ENCODE measurements around the gene UTP4. TPM values are rescaled to one million over a fixed set of nuclear protein-coding genes. Genes with fewer than 3 reads are reported as not detected.
A peak's percentile ranks its signal among the peaks of the same experiment; 100 is the strongest.

Gene UTP4
- total RNA-seq, 4 donors from 2014 or later: 16.4 to 36.2 (median 25.8) TPM

DNA sequence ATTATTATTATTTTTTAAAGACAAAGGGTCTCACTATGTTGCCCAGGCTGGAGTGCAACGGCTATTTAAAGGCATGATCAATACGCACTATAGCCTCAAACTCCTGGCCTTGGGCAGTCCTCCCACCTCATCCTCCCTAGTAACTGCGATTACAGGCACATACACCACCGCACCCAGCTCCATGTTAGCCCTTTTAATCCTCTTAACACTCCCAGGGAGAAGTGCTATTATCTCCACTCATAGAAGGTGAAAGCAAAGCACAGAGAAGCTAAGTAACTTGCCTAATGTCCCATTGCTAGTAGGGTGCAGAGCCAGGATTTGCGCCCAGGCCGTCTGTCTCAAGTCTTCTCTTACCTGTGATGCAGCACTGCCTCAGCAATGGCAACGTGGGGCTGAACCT, 22.0 kb upstream of the UTP4 start:
- Histone ChIP-seq H3K27me3 (peaks cover 32% of the 10 kb centered on the region), H3K9me3 (no peaks in the 10 kb centered on the region), H3K4me1 (peaks cover 2 to 30% (median 22%) of the 10 kb centered on the region in 3 donors), H3K36me3 (peaks cover 0 to 62% of the 10 kb centered on the region in 2 donors), H3K27ac (no peak overlapping the region), H3K4me3 (no peak overlapping the region)
- ATAC-seq: no peak
- WGBS, 2 donors (ENCODE audit: low coverage in 1 of 2): 94 to 100% methylated on average over 4 of the region's 7 CpGs
- TF ChIP-seq POLR2A (IDR thresholded peaks at IDR 0.05): no peak
- no peak for TF ChIP-seq EP300 (IDR thresholded peaks at IDR 0.05)
- TF ChIP-seq POLR2AphosphoS5 (IDR thresholded peaks at IDR 0.05): no peak
- TF ChIP-seq, protein P1, sequence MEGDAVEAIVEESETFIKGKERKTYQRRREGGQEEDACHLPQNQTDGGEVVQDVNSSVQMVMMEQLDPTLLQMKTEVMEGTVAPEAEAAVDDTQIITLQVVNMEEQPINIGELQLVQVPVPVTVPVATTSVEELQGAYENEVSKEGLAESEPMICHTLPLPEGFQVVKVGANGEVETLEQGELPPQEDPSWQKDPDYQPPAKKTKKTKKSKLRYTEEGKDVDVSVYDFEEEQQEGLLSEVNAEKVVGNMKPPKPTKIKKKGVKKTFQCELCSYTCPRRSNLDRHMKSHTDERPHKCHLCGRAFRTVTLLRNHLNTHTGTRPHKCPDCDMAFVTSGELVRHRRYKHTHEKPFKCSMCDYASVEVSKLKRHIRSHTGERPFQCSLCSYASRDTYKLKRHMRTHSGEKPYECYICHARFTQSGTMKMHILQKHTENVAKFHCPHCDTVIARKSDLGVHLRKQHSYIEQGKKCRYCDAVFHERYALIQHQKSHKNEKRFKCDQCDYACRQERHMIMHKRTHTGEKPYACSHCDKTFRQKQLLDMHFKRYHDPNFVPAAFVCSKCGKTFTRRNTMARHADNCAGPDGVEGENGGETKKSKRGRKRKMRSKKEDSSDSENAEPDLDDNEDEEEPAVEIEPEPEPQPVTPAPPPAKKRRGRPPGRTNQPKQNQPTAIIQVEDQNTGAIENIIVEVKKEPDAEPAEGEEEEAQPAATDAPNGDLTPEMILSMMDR (IDR thresholded peaks at IDR 0.05): no peak

DNA sequence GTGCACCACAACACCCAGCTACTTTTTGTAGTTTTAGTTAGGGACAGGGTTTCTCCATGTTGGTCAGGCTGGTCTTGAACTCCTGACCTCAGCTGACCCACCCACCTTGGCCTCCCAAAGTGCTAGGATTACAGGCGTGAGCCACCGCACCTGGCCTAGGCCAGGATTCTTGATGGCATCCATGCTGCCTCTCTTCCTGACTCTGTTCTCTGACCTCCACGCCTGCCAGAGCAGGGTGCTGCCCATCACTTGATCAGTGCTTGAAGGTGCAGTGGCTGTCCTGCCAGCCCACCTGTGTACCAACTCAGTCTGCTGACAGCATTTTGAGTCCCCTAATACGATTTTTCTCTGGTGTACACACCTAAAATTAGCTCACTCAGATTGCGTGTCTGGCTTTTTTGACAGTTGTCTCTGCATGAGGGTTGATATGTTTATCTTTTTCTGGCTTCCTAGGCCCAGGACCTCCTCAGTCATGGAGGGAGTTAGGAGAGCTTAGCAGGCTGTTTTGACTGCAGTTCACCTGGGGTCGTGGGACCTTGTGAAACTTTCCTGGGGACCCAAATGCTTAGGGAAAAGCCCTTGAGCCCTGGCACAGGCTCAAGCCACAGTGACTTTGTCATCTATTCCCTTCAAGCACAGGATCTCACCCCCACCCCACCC, 21.1 kb upstream of the UTP4 start:
- no peak for ATAC-seq
- peaks cover 2 to 27% (median 19%) of the 10 kb centered on the region in 3 donors for H3K4me1 ChIP-seq
- no peak overlapping the region for H3K4me3 ChIP-seq
- peaks cover 0 to 71% of the 10 kb centered on the region in 2 donors for H3K36me3 ChIP-seq
- no peak for TF ChIP-seq POLR2A (IDR thresholded peaks at IDR 0.05)
- TF ChIP-seq, protein P1 (IDR thresholded peaks at IDR 0.05): no peak
- TF ChIP-seq EP300 (IDR thresholded peaks at IDR 0.05): no peak
- no peak for TF ChIP-seq POLR2AphosphoS5 (IDR thresholded peaks at IDR 0.05)
- no peak overlapping the region for H3K27ac ChIP-seq
- peaks cover 32% of the 10 kb centered on the region for H3K27me3 ChIP-seq
- no peaks in the 10 kb centered on the region for H3K9me3 ChIP-seq
- 40 to 75% methylated on average over 1 to 6 of the region's 6 CpGs for WGBS, 2 donors (ENCODE audit: low coverage in 1 of 2)

DNA sequence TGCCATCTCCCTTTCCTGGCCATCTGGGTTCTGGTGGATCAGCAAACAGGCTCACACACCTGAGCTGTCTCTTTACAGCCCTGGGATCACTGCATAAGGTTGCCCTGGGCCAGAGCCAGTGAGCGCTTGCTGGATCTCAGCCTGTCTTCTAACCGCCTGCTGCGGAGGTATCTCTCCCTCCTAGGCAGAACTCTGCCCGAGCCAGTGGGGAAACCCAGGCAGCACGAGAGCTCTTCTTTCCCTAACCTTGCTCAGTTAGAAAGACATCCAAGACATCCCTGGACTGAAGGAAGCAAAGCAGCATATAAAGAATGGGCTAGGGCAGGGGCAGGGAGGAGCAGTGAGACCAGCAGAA, 20.6 kb upstream of the UTP4 start:
- TF ChIP-seq EP300 (IDR thresholded peaks at IDR 0.05) (no peak), POLR2AphosphoS5 (IDR thresholded peaks at IDR 0.05) (no peak), POLR2A (IDR thresholded peaks at IDR 0.05) (no peak)
- TF ChIP-seq, protein P1 (IDR thresholded peaks at IDR 0.05): no peak
- H3K4me1 ChIP-seq: peaks cover under 1 to 27% (median 14%) of the 10 kb centered on the region in 3 donors
- H3K9me3 ChIP-seq: no peaks in the 10 kb centered on the region
- H3K36me3 ChIP-seq: peaks cover 0 to 76% of the 10 kb centered on the region in 2 donors
- no peak for ATAC-seq
- no peak overlapping the region for H3K27ac ChIP-seq
- no CpG with 5 or more reads among the region's 5 CpGs for whole genome bisulfite sequencing, 2 donors (ENCODE audit: low coverage in 1 of 2)
- peaks cover 28% of the 10 kb centered on the region for H3K27me3 ChIP-seq
- no peak overlapping the region for H3K4me3 ChIP-seq

DNA sequence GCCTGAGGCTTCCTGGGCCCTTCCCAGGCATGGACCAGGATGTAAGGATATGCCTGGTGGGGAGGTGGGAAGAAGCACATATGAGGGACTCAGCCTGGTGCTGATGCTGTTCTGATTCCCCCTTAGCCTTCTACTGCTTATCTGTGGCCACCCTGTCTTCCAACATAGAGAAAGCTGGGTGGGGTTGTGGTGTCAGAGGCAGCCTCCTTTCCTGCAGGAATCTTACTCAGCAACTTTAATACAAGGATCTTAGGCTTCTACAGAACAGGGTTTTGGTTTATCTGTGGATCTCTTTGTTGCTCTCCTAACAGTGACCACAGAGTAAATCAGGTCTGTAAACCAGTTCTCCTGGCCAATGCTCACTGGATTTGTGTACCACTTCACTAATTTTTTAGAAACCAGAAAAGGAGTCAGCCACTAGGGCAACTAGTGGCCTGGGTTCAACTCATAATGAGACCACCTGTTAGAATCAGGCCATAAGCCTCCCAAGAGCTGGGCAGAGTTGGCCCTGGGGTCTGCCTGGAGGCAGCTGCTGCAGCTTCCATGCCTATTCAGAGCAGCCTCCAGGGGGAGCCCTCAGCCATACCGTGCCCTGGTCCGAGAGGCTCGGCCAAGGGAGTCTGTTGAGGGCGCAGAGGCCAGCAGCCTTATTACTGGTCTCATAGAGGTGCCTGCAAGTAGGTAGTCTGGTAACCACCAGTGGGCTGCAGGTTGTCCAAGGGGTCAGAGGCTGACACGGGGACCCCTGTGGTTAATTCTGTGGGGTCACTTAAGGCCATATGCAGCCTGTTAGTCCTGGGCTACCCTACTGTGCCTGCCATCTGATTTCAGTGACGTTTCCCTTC, 19.9 kb upstream of the UTP4 start:
- WGBS, 2 donors (ENCODE audit: low coverage in 1 of 2): 75 to 83% methylated on average over 1 of the region's 6 CpGs
- no peak overlapping the region for H3K4me3 ChIP-seq
- ATAC-seq: peak; percentile 44

More for the DNA sequence above, 19.9 kb upstream of the UTP4 start:
- Histone ChIP-seq H3K4me1 (peaks cover 0 to 24% (median 8%) of the 10 kb centered on the region in 3 donors), H3K27me3 (peaks cover 22% of the 10 kb centered on the region), H3K27ac (no peak overlapping the region), H3K36me3 (peaks cover 0 to 81% of the 10 kb centered on the region in 2 donors), H3K9me3 (no peaks in the 10 kb centered on the region)
- TF ChIP-seq, protein P1 (IDR thresholded peaks at IDR 0.05): peak in 3 of 4 experiments; percentile 37 to 65 (median 39)
- TF ChIP-seq POLR2AphosphoS5 (IDR thresholded peaks at IDR 0.05): no peak

All from gastroesophageal sphincter (tissue), 4 donors.